SK-N-SH (cell line): ENCODE measurements around the gene ANO2. TPM values are rescaled to one million over a fixed set of nuclear protein-coding genes. Genes with fewer than 3 reads are reported as not detected.

Experiments
- CTCF ChIA-PET: fragments of 300-600, 350-600 bp; formaldehyde crosslinking; extraction: SDS; loops from one replicate; lab custom pipeline; 2021; lab: Yijun Ruan, JAX
- POLR2A ChIA-PET: fragments of 350-600 bp; sonication (Branson Sonifier 250); formaldehyde crosslinking; extraction: SDS; loops from one replicate; lab custom pipeline; 2020; ENCODE audit warnings: antibody characterized with exemption, inconsistent platforms; lab: Yijun Ruan, JAX
- DNase-seq: peaks from one replicate; pipeline ENCODE4 v3.0.0; 2012
- H2AFZ ChIP-seq: fragments of 200-600 bp; sonication (generic); 2 replicates; pipeline ENCODE4 v1.8.1; 2016; ENCODE audit warnings: antibody characterized with exemption, mild to moderate bottlenecking, low read depth
- H3F3A ChIP-seq: fragments of 200-600 bp; sonication (generic); replicated peaks from 2 replicates; pipeline ENCODE3; 2016; ENCODE audit warnings: antibody characterized with exemption, mild to moderate bottlenecking; ENCODE audit not compliant: insufficient read depth
- H3K27ac ChIP-seq, 2 experiments: fragments of 200-500 bp in 1 of 2; fragments of 200-600 bp in 1 of 2; sonication (Bioruptor generic) in 1 of 2; sonication (generic), shearing (Covaris generic) in 1 of 2; 2 replicates each; pipeline versions ENCODE4 v1.5.1 to v1.6.1; 2014 to 2016; ENCODE audit warnings: low read depth in 2 of 2, inconsistent platforms in 1 of 2, low read length in 1 of 2, mild to moderate bottlenecking in 1 of 2, mixed read lengths in 1 of 2
- H3K27me3 ChIP-seq: fragments of 200-600 bp; sonication (generic), shearing (Covaris generic); 2 replicates; pipeline ENCODE4 v1.6.1; 2016; ENCODE audit warnings: mixed run types; ENCODE audit not compliant: insufficient read depth
- H3K36me3 ChIP-seq, 2 experiments: fragments of 200-500 bp in 1 of 2; fragments of 200-600 bp in 1 of 2; sonication (Bioruptor generic) in 1 of 2; sonication (generic) in 1 of 2; replicated peaks in 1 of 2; 2 replicates each; pipeline versions ENCODE3 to v1.5.1; 2014 to 2016; ENCODE audit warnings: low read length in 1 of 2, mild to moderate bottlenecking in 1 of 2; ENCODE audit not compliant: insufficient read depth in 2 of 2, control insufficient read depth in 1 of 2
- H3K4me1 ChIP-seq, 2 experiments: fragments of 200-500 bp in 1 of 2; fragments of 200-600 bp in 1 of 2; sonication (Bioruptor generic) in 1 of 2; sonication (generic), shearing (Covaris generic) in 1 of 2; 2 replicates each; pipeline versions ENCODE4 v1.5.1 to v1.6.1; 2014 to 2016; ENCODE audit warnings: low read depth in 1 of 2, low read length in 1 of 2, mixed run types in 1 of 2; ENCODE audit not compliant: insufficient read depth in 2 of 2, control insufficient read depth in 1 of 2
- H3K4me2 ChIP-seq: fragments of 200-600 bp; sonication (generic), shearing (Covaris generic); 2 replicates; pipeline ENCODE4 v1.6.1; 2017; ENCODE audit warnings: mixed run types
- H3K4me3 ChIP-seq, 2 experiments: fragments of 200-500 bp in 1 of 2; fragments of 200-600 bp in 1 of 2; sonication (Bioruptor generic) in 1 of 2; sonication (generic), shearing (Covaris generic) in 1 of 2; 2 replicates each; pipeline versions ENCODE4 v1.5.1 to v1.8.1; 2014 to 2016; ENCODE audit warnings: low read depth in 2 of 2, inconsistent platforms in 1 of 2, low read length in 1 of 2, mild to moderate bottlenecking in 1 of 2, mixed read lengths in 1 of 2, moderate library complexity in 1 of 2
- H3K79me2 ChIP-seq: fragments of 200-600 bp; sonication (generic); 2 replicates; pipeline ENCODE4 v1.8.1; 2017; ENCODE audit warnings: mild to moderate bottlenecking; ENCODE audit not compliant: insufficient read depth
- H3K9ac ChIP-seq: fragments of 200-600 bp; sonication (generic); 2 replicates; pipeline ENCODE4 v1.6.1; 2017; ENCODE audit warnings: mixed run types
- H3K9me2 ChIP-seq: fragments of 200-600 bp; sonication (generic); 2 replicates; pipeline ENCODE4 v1.6.1; 2017; ENCODE audit warnings: mixed run types
- H3K9me3 ChIP-seq: fragments of 200-600 bp; sonication (generic); 2 replicates; pipeline ENCODE4 v1.6.1; 2017; ENCODE audit warnings: mixed run types, mild to moderate bottlenecking, moderate library complexity
- H4K20me1 ChIP-seq: fragments of 200-600 bp; sonication (generic); 2 replicates; pipeline ENCODE4 v1.6.1; 2017; ENCODE audit warnings: mild to moderate bottlenecking, mixed run types; ENCODE audit not compliant: insufficient read depth
- CHD2 ChIP-seq: fragments of 150-350 bp; IDR thresholded peaks from 2 replicates; pipeline ENCODE4 v1.6.1; 2018; ENCODE audit warnings: low read length; ENCODE audit not compliant: partially characterized antibody
- CTCF ChIP-seq: fragments of 200-600 bp; sonication (generic); IDR thresholded peaks from 2 replicates; pipeline ENCODE4 v1.6.1; 2017; ENCODE audit warnings: antibody characterized with exemption, mild to moderate bottlenecking, moderate library complexity
- EZH2phosphoT487 ChIP-seq: fragments of 200-600 bp; sonication (generic); IDR thresholded peaks from 2 replicates; pipeline ENCODE4 v1.6.1; 2017; ENCODE audit warnings: low read depth, mixed run types, mild to moderate bottlenecking, antibody characterized with exemption, moderate library complexity, borderline replicate concordance
- FOXM1 ChIP-seq: IDR thresholded peaks from 2 replicates; pipeline ENCODE4 v1.4.0; 2012; ENCODE audit warnings: low read depth, mild to moderate bottlenecking
- GABPA ChIP-seq: IDR thresholded peaks from 2 replicates; pipeline ENCODE4 v1.4.0; 2012; ENCODE audit warnings: low read depth, mild to moderate bottlenecking
- IRF3 ChIP-seq: fragments of 150-350 bp; IDR thresholded peaks from 2 replicates; pipeline ENCODE4 v1.6.1; 2016; ENCODE audit warnings: mild to moderate bottlenecking, low read depth, low read length
- JUND ChIP-seq: IDR thresholded peaks from 2 replicates; pipeline ENCODE4 v1.4.0; 2012
- NFIC ChIP-seq: IDR thresholded peaks from 2 replicates; pipeline ENCODE4 v1.4.0; 2012; ENCODE audit warnings: borderline replicate concordance
- NRF1 ChIP-seq: IDR thresholded peaks from 2 replicates; pipeline ENCODE4 v1.6.1; 2012; ENCODE audit warnings: low read depth, mild to moderate bottlenecking, low read length
- POLR2AphosphoS5 ChIP-seq: IDR thresholded peaks from 2 replicates; pipeline ENCODE4 v1.6.1; 2012; ENCODE audit warnings: low read depth, low read length
- RAD21 ChIP-seq: IDR thresholded peaks from 2 replicates; pipeline ENCODE4 v1.6.1; 2012; ENCODE audit warnings: mild to moderate bottlenecking, low read length
- RXRA ChIP-seq: IDR thresholded peaks from 2 replicates; pipeline ENCODE4 v1.4.0; 2012; ENCODE audit warnings: low read depth, mild to moderate bottlenecking, borderline replicate concordance
- SIN3A ChIP-seq: IDR thresholded peaks from 2 replicates; pipeline ENCODE4 v1.6.1; 2012; ENCODE audit warnings: low read depth, mild to moderate bottlenecking, low read length, moderate library complexity, borderline replicate concordance
- SMC3 ChIP-seq: IDR thresholded peaks from 2 replicates; pipeline ENCODE4 v1.6.1; 2012; ENCODE audit warnings: low read depth, low read length, improper control_type of control experiment
- TAF1 ChIP-seq: IDR thresholded peaks from 2 replicates; pipeline ENCODE4 v1.6.1; 2012; ENCODE audit warnings: low read depth, mild to moderate bottlenecking, low read length, moderate library complexity, borderline replicate concordance
- TCF12 ChIP-seq: IDR thresholded peaks from 2 replicates; pipeline ENCODE4 v1.4.0; 2012
- TEAD4 ChIP-seq: IDR thresholded peaks from 2 replicates; pipeline ENCODE4 v1.4.0; 2012; ENCODE audit warnings: mild to moderate bottlenecking, borderline replicate concordance; ENCODE audit not compliant: insufficient read depth
- USF2 ChIP-seq: fragments of 150-350 bp; IDR thresholded peaks from 2 replicates; pipeline ENCODE4 v1.6.1; 2017; ENCODE audit warnings: antibody characterized with exemption, low read length, low read depth, borderline replicate concordance
- YY1 ChIP-seq: IDR thresholded peaks from 2 replicates; pipeline ENCODE4 v1.4.0; 2012; ENCODE audit warnings: low read depth, mild to moderate bottlenecking
- ZBTB33 ChIP-seq: IDR thresholded peaks from 2 replicates; pipeline ENCODE4 v1.4.0; 2012; ENCODE audit warnings: low read depth, borderline replicate concordance
- WGBS: methylation state at CpG from one replicate; pipeline ENCODE4 v1.1.6; 2017; ENCODE audit warnings: low lambda C conversion rate; 5-methylcytosine and 5-hydroxymethylcytosine counted together
- polyA plus RNA-seq, 3 experiments: library from polyadenylated mRNA; depleted of rRNA; stranded (reverse); fragments of >200 nt; gene quantifications; 2 replicates each; pipeline ENCODE4 v1.2.3, GENCODE V29; 2012

Gene ANO2
- polyA plus RNA-seq, 1 of the 3 experiments (the other 2 are of a cell fraction), result not detected

- TF ChIP-seq IRF3 (no peak), CHD2 (no peak), EZH2phosphoT487 (no peak)
These were observed 421.5 kb downstream of the ANO2 start (continued) for GRCh38 chr12:5523396-5524115.

- H3K4me3 ChIP-seq, result no peak overlapping the region
- no peak overlapping the region for H3K4me2 ChIP-seq
- no peaks in the 10 kb centered on the region for H3K9me2 ChIP-seq
- H3K36me3 ChIP-seq, result no peaks in the 10 kb centered on the region
- no peaks in the 10 kb centered on the region for H3K4me1 ChIP-seq
- WGBS, result 14% methylated on average over 9 of the region's 11 CpGs
- no peak for TF ChIP-seq EZH2phosphoT487
- TF ChIP-seq RAD21, result no peak
- TF ChIP-seq NRF1, result no peak
- no peak for TF ChIP-seq SMC3
- TF ChIP-seq TEAD4, result no peak
- TF ChIP-seq YY1, result no peak
- TF ChIP-seq SIN3A, result no peak
- TF ChIP-seq JUND, result no peak
- TF ChIP-seq USF2, result no peak
- no peak for TF ChIP-seq TAF1
- TF ChIP-seq TCF12, result no peak
- TF ChIP-seq GABPA, result no peak
- no peak for TF ChIP-seq FOXM1
- no peak for TF ChIP-seq CTCF
- no peak for TF ChIP-seq IRF3
- no peak for TF ChIP-seq RXRA
- TF ChIP-seq POLR2AphosphoS5, result no peak
- no peak for TF ChIP-seq NFIC
- no peak for TF ChIP-seq CHD2
- no peak for TF ChIP-seq ZBTB33
- no peak for DNase-seq
- CTCF ChIA-PET, result no interaction called here
- H4K20me1 ChIP-seq, result no peaks in the 10 kb centered on the region
- no peak overlapping the region for H3K9ac ChIP-seq
- no peak overlapping the region for H2AFZ ChIP-seq
- peaks cover 68% of the 10 kb centered on the region; the same call in 1 of the 2 replicates for H3K27me3 ChIP-seq
- H3K9me3 ChIP-seq, result no peaks in the 10 kb centered on the region
- no peak overlapping the region for H3K27ac ChIP-seq
- POLR2A ChIA-PET, result no interaction called here
- H3K79me2 ChIP-seq, result no peaks in the 10 kb centered on the region
- no peaks in the 10 kb centered on the region for H3F3A ChIP-seq
These were observed 422.4 kb downstream of the ANO2 start for GRCh38 chr12:5522432-5523335.
